OCI-M2 (cell line): ENCODE results near the gene RHOT2.

Experiments
- DNase-seq: peaks from one replicate; lab custom pipeline; 2025; ENCODE audit not compliant: unreplicated experiment; lab: John Stamatoyannopoulos, UW

The RHOT2 gene

GRCh38 chr16:695355-696089 lies 27.6 kb downstream of the RHOT2 start:
- DNase-seq = no peak

- no peak for DNase-seq
These were observed 31.2 kb downstream of the RHOT2 start for GRCh38 chr16:698911-699671.

GRCh38 chr16:700684-701584 lies 33.0 kb downstream of the RHOT2 start:
- no peak for DNase-seq

GRCh38 chr16:702341-702740 lies 34.4 kb downstream of the RHOT2 start:
- DNase-seq = no peak

GRCh38 chr16:703406-703805 lies 35.5 kb downstream of the RHOT2 start:
- no peak for DNase-seq

- no peak for DNase-seq
These were observed 36.1 kb downstream of the RHOT2 start for GRCh38 chr16:704047-704446.

GRCh38 chr16:704552-705380 lies 36.8 kb downstream of the RHOT2 start:
- no peak for DNase-seq

- no peak for DNase-seq
These were observed 37.7 kb downstream of the RHOT2 start, which contains the start of gene FBXL16 for GRCh38 chr16:705431-706188. TSS of gene FBXL16 (minus strand) at chr16:705801. CDS start at chr16:697405, 8,396 bp downstream.

- DNase-seq = no peak
These were observed 38.5 kb downstream of the RHOT2 start for GRCh38 chr16:706189-707061.

- no peak for DNase-seq
These were observed 39.2 kb downstream of the RHOT2 start for GRCh38 chr16:707062-707538.

GRCh38 chr16:708019-708418 lies 40.1 kb downstream of the RHOT2 start:
- no peak for DNase-seq

- DNase-seq = no peak
These were observed 41.0 kb downstream of the RHOT2 start for GRCh38 chr16:708959-709358.

- DNase-seq = no peak
These were observed 41.9 kb downstream of the RHOT2 start for GRCh38 chr16:709566-710499.

GRCh38 chr16:710500-711075 lies 42.7 kb downstream of the RHOT2 start:
- no peak for DNase-seq

GRCh38 chr16:711084-711483 lies 43.2 kb downstream of the RHOT2 start:
- no peak for DNase-seq

GRCh38 chr16:711548-712320 lies 43.8 kb downstream of the RHOT2 start:
- no peak for DNase-seq
